Stimulated activated CD8-positive, alpha-beta memory T cell treated with anti-CD3 and anti-CD28 coated beads, Interleukin-4, amount 100 ng/mL, for 1 hour (primary cell): ENCODE data around the gene CEP85L.

ENCODE experiments used
- DNase-seq, 2 donors: peaks; one replicate each; pipeline ENCODE4 v3.0.0-alpha.2; 2020; ENCODE audit warnings: low read depth in 2 of 2, low spot score in 1 of 2

CEP85L gene

GRCh38 chr6:118580585-118581419 is 70.6 kb downstream of the CEP85L start:
- no peak for DNase-seq

- DNase-seq = no peak
Observed at GRCh38 chr6:118579786-118580185, 71.6 kb downstream of the CEP85L start.

- DNase-seq = no peak
Observed at GRCh38 chr6:118578617-118579016, 72.8 kb downstream of the CEP85L start.

GRCh38 chr6:118577972-118578371 is 73.4 kb downstream of the CEP85L start:
- DNase-seq = no peak

GRCh38 chr6:118574051-118574865 is 77.1 kb downstream of the CEP85L start:
- no peak for DNase-seq

GRCh38 chr6:118571121-118571520 is 80.3 kb downstream of the CEP85L start:
- DNase-seq = no peak

GRCh38 chr6:118569498-118569897 is 81.9 kb downstream of the CEP85L start:
- no peak for DNase-seq

GRCh38 chr6:118567974-118568373 is 83.4 kb downstream of the CEP85L start:
- no peak for DNase-seq

- DNase-seq = no peak
Observed at GRCh38 chr6:118565311-118565960, 86.0 kb downstream of the CEP85L start.

GRCh38 chr6:118562959-118563358 is 88.4 kb downstream of the CEP85L start:
- no peak for DNase-seq

- no peak for DNase-seq
Observed at GRCh38 chr6:118562248-118562647, 89.1 kb downstream of the CEP85L start.

GRCh38 chr6:118559659-118560058 is 91.7 kb downstream of the CEP85L start:
- no peak for DNase-seq

- no peak for DNase-seq
Observed at GRCh38 chr6:118558464-118559217, 92.8 kb downstream of the CEP85L start.

GRCh38 chr6:118554698-118555097 is 96.7 kb downstream of the CEP85L start:
- no peak for DNase-seq

- DNase-seq = no peak
Observed at GRCh38 chr6:118553132-118553531, 98.3 kb downstream of the CEP85L start.

- DNase-seq = no peak
Observed at GRCh38 chr6:118551063-118552053, 100.0 kb downstream of the CEP85L start.

- DNase-seq = no peak
Observed at GRCh38 chr6:118548613-118549012, 102.8 kb downstream of the CEP85L start.

- DNase-seq = no peak
Observed at GRCh38 chr6:118548136-118548535, 103.3 kb downstream of the CEP85L start, which contains the start of gene PLN. Gene PLN, plus strand, starts transcription at chr6:118548296. Its CDS starts 10,626 bp downstream, at chr6:118558922.

GRCh38 chr6:118546880-118547218 is 104.5 kb downstream of the CEP85L start:
- no peak for DNase-seq
